ENCODE data around the gene AFF2. TPM values are rescaled to one million over a fixed set of nuclear protein-coding genes. Genes with fewer than 3 reads are reported as not detected.

Gene AFF2
- total RNA-seq, 1 experiment from 2014 or later = 0.05 TPM

DNA sequence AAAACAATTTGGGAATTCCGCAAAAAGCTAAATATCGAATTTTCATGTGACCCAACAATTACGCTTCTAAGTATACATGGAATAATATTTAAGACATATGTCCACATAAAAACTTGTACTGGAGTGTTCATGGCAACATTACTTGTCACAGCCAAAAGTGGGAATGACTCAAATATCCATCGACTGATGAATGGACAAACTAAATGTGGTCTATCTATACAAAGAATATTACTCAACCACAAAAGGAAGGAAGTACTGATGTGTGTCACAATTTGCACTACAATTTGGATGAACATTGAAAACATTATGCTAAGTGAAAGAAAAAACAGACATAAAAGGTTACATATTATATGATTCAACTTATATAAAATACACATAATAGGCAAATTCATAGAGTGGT, 71.9 kb downstream of the AFF2 start:
- H3K9ac ChIP-seq (ENCODE audit: low read length) = no peak overlapping the region
- H4K20me1 ChIP-seq (ENCODE audit: insufficient read depth) = no peaks in the 10 kb centered on the region
- H3K27ac ChIP-seq (ENCODE audit: low read depth, low read length) = no peak overlapping the region
- DNase-seq (ENCODE audit: low read depth, low spot score) (no peak), ATAC-seq (no peak)
- RAD21 ChIA-PET (ENCODE audit: low non-redundant PET in 1 of 2, low total read pairs in 2 of 2, uncharacterized antibody in 2 of 2, unreplicated experiment in 2 of 2) = no interaction called here
- intact Hi-C loops (cut with micrococcal nuclease) = no loop called here
- H3K9me2 ChIP-seq (ENCODE audit: insufficient read depth) = no peaks in the 10 kb centered on the region
- no peak overlapping the region for H3K4me2 ChIP-seq (ENCODE audit: low read length)
- H3K27me3 ChIP-seq (ENCODE audit: insufficient read depth, low read length) = no peaks in the 10 kb centered on the region
- CTCF ChIA-PET = no interaction called here
- H3K9me3 ChIP-seq (ENCODE audit: control insufficient read depth in 1 of 2, insufficient read depth in 1 of 2, low read depth in 1 of 2, low read length in 2 of 2) = no peaks in the 10 kb centered on the region; a peak in 1 of 4 replicates
- no peaks in the 10 kb centered on the region for H3K79me2 ChIP-seq (ENCODE audit: insufficient read depth, low read length)
- H3K36me3 ChIP-seq (ENCODE audit: control insufficient read depth in 1 of 2, insufficient read depth in 2 of 2, low read length in 2 of 2) = no peaks in the 10 kb centered on the region
- H3K4me3 ChIP-seq (replicated peaks in 1 of 2; ENCODE audit: low read depth in 1 of 2, low read length in 2 of 2) = no peak overlapping the region
- POLR2A ChIA-PET = no interaction called here
- no peaks in the 10 kb centered on the region for H3K4me1 ChIP-seq (ENCODE audit: control insufficient read depth in 1 of 2, insufficient read depth in 2 of 2, low read length in 2 of 2)
- BruUV-seq (replicated peaks) = no TSS peak
- H2AFZ ChIP-seq (ENCODE audit: low read depth, low read length, poor library complexity, severe bottlenecking) = no peak overlapping the region
- TF ChIP-seq, protein P1, sequence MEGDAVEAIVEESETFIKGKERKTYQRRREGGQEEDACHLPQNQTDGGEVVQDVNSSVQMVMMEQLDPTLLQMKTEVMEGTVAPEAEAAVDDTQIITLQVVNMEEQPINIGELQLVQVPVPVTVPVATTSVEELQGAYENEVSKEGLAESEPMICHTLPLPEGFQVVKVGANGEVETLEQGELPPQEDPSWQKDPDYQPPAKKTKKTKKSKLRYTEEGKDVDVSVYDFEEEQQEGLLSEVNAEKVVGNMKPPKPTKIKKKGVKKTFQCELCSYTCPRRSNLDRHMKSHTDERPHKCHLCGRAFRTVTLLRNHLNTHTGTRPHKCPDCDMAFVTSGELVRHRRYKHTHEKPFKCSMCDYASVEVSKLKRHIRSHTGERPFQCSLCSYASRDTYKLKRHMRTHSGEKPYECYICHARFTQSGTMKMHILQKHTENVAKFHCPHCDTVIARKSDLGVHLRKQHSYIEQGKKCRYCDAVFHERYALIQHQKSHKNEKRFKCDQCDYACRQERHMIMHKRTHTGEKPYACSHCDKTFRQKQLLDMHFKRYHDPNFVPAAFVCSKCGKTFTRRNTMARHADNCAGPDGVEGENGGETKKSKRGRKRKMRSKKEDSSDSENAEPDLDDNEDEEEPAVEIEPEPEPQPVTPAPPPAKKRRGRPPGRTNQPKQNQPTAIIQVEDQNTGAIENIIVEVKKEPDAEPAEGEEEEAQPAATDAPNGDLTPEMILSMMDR (IDR thresholded peaks at IDR 0.05 in 2 of 3, conservative IDR thresholded peaks at IDR 0.05 in 1 of 3; ENCODE audit: borderline replicate concordance in 1 of 3, insufficient read depth in 1 of 3, low read depth in 2 of 3, low read length in 2 of 3) = no peak
- TF ChIP-seq ZNF274 (IDR thresholded peaks at IDR 0.05; ENCODE audit: low read depth, low read length) = no peak

DNA sequence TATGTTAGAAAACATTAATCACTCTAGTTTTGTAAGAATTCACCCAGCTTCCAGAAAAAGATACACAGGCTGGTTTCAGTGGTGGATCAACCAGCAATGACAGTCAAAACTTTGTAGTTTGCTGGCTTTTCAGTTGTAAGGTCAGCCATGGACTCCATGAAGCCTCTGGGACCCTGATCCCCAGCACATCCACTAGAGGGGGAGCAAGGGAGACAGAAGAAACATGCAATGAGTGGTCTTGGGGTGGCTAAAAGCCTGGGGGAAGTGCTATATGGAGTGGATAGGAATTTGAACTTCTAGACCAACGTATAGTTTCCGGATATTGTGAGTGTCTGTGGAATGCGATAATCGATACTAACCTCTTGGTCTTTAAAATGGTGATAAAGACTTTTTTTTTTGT, 72.7 kb downstream of the AFF2 start:
- Histone ChIP-seq H3K27me3 (ENCODE audit: insufficient read depth, low read length) (no peaks in the 10 kb centered on the region), H2AFZ (ENCODE audit: low read depth, low read length, poor library complexity, severe bottlenecking) (no peak overlapping the region), H3K79me2 (ENCODE audit: insufficient read depth, low read length) (no peaks in the 10 kb centered on the region), H3K4me1 (ENCODE audit: control insufficient read depth in 1 of 2, insufficient read depth in 2 of 2, low read length in 2 of 2) (no peaks in the 10 kb centered on the region), H3K4me2 (ENCODE audit: low read length) (no peak overlapping the region), H3K4me3 (replicated peaks in 1 of 2; ENCODE audit: low read depth in 1 of 2, low read length in 2 of 2) (no peak overlapping the region), H3K36me3 (ENCODE audit: control insufficient read depth in 1 of 2, insufficient read depth in 2 of 2, low read length in 2 of 2) (no peaks in the 10 kb centered on the region), H3K9me2 (ENCODE audit: insufficient read depth) (no peaks in the 10 kb centered on the region), H4K20me1 (ENCODE audit: insufficient read depth) (no peaks in the 10 kb centered on the region), H3K27ac (ENCODE audit: low read depth, low read length) (no peak overlapping the region), H3K9me3 (ENCODE audit: control insufficient read depth in 1 of 2, insufficient read depth in 1 of 2, low read depth in 1 of 2, low read length in 2 of 2) (no peaks in the 10 kb centered on the region; a peak in 1 of 4 replicates), H3K9ac (ENCODE audit: low read length) (no peak overlapping the region)
- BruUV-seq (replicated peaks) = no TSS peak
- RAD21 ChIA-PET (ENCODE audit: low non-redundant PET in 1 of 2, low total read pairs in 2 of 2, uncharacterized antibody in 2 of 2, unreplicated experiment in 2 of 2) = no interaction called here
- TF ChIP-seq, protein P1 (IDR thresholded peaks at IDR 0.05 in 2 of 3, conservative IDR thresholded peaks at IDR 0.05 in 1 of 3; ENCODE audit: borderline replicate concordance in 1 of 3, insufficient read depth in 1 of 3, low read depth in 2 of 3, low read length in 2 of 3) = no peak
- no peak for TF ChIP-seq ELF1 (IDR thresholded peaks at IDR 0.05; ENCODE audit: borderline replicate concordance, low read depth)
- ATAC-seq (no peak), DNase-seq (ENCODE audit: low read depth, low spot score) (no peak)
- intact Hi-C loops (cut with micrococcal nuclease) = no loop called here
- CTCF ChIA-PET = no interaction called here
- POLR2A ChIA-PET = no interaction called here

All from HCT116 (cell line).